Spinal cord (tissue), 10 donors: Measurements from ENCODE around the gene SLC25A23. TPM values are rescaled to one million over a fixed set of nuclear protein-coding genes. Genes with fewer than 3 reads are reported as not detected.

Source experiments
- DNase-seq, 6 donors: peaks; one replicate each; pipeline versions ENCODE4 v3.0.0 to v3.0.0-alpha.2; 2013 to 2015; ENCODE audit warnings: low spot score in 6 of 6, low read depth in 4 of 6
- H3K27ac ChIP-seq: one replicate; pipeline ENCODE4 v1.5.1; 2013; ENCODE audit warnings: low read depth, low read length, control low read depth
- H3K27me3 ChIP-seq: one replicate; pipeline ENCODE4 v1.6.1; 2013; ENCODE audit warnings: low read length; ENCODE audit not compliant: control insufficient read depth, insufficient read depth
- H3K36me3 ChIP-seq: one replicate; pipeline ENCODE4 v1.6.1; 2013; ENCODE audit warnings: low read length; ENCODE audit not compliant: control insufficient read depth, insufficient read depth
- H3K4me1 ChIP-seq: one replicate; pipeline ENCODE4 v1.6.1; 2013; ENCODE audit warnings: low read length; ENCODE audit not compliant: control insufficient read depth, insufficient read depth
- H3K4me3 ChIP-seq: one replicate; pipeline ENCODE4 v1.5.1; 2013; ENCODE audit warnings: low read depth, low read length, control low read depth
- H3K9me3 ChIP-seq: one replicate; pipeline ENCODE4 v1.6.1; 2013; ENCODE audit warnings: low read length; ENCODE audit not compliant: control insufficient read depth, insufficient read depth
- WGBS: methylation state at CpG from one replicate; pipeline ENCODE4 v1.1.5; 2013; ENCODE audit warnings: missing lambda C conversion rate; ENCODE audit not compliant: insufficient coverage; 5-methylcytosine and 5-hydroxymethylcytosine counted together
- polyA plus RNA-seq, 2 donors: library from polyadenylated mRNA; unstranded; fragments of 120-200 nt; gene quantifications; one replicate each; pipeline ENCODE4 v1.2.1, GENCODE V29; 2013; ENCODE audit not compliant: insufficient read length in 2 of 2
- total RNA-seq, 2 donors: library from RNA; depleted of rRNA in 1 of 2; stranded (reverse); fragments of 120-200 nt in 1 of 2; fragments of >200 nt in 1 of 2; gene quantifications; one replicate each; pipeline versions ENCODE4 v1.2.3 to v1.2.4, GENCODE V29; 2013 to 2014
- donor health status: healthy.

Gene SLC25A23
- total and polyA plus RNA-seq, 4 donors, result 57.9 to 220 (median 108) TPM

GRCh38 chr19:6446452-6446851 is 13.1 kb downstream of the SLC25A23 start:
- no peak overlapping the region for H3K4me3 ChIP-seq
- DNase-seq, result no peak
- no peaks in the 10 kb centered on the region for H3K27me3 ChIP-seq
- 92% methylated on average over 2 of the region's 3 CpGs for WGBS
- no peaks in the 10 kb centered on the region for H3K9me3 ChIP-seq
- H3K36me3 ChIP-seq, result peaks cover 54% of the 10 kb centered on the region
- no peaks in the 10 kb centered on the region for H3K4me1 ChIP-seq
- H3K27ac ChIP-seq, result no peak overlapping the region

DNA sequence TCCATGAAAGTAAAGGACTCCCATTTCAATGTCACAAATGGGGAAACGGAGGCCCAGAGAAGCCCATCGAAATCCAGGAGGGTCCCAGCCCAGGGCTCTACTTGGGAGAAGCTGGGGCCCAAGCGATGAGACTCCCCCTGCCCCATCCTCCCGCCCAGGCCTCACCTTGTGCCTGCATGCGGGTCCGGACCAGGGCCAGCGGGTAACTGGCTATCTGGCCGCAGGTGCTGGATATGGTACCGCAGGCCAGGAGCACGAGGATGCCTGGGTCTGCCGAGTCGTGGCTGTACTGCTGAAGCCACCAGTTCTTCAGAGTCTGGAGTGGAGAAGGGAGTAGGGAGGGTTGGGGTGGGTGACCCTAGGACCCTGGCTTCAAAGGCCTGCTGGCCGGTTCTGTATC is 15.6 kb downstream of the SLC25A23 start:
- 95% methylated on average over 13 of the region's 13 CpGs for WGBS
- Histone ChIP-seq H3K27me3 (no peaks in the 10 kb centered on the region), H3K4me1 (no peaks in the 10 kb centered on the region), H3K36me3 (peaks cover 43% of the 10 kb centered on the region), H3K9me3 (no peaks in the 10 kb centered on the region), H3K27ac (no peak overlapping the region), H3K4me3 (no peak overlapping the region)
- no peak for DNase-seq

DNA sequence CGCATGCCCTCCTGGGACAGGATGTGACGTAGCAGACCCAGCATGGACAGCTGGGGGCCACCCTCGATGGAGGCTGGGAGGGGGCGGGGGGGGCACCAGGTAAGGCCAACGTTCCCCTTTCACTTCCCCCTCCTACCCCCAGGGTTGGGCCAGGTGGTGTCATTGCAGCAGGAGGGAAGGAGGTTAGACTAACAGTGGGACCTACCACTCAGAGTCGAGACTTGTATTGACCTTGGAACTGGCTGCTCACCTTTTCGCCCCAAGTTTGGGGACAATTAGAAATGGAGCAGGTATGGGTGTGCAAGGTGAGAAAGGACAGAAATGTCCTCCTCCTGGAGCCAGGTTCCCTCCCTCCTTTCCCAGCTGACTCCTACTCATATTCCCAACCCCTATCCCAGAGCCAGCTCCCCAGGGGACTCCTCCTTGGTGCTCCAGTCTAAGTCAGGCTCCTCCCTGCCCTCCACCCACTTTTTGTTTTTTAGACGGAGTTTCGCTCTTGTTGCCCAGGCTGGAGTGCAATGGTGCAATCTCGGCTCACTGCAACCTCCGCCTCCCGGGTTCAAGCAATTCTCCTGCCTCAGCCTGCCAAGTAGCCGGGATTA is 17.4 kb downstream of the SLC25A23 start:
- Histone ChIP-seq H3K27me3 (no peaks in the 10 kb centered on the region), H3K36me3 (peaks cover 41% of the 10 kb centered on the region), H3K9me3 (no peaks in the 10 kb centered on the region), H3K4me3 (no peak overlapping the region), H3K27ac (no peak overlapping the region), H3K4me1 (no peaks in the 10 kb centered on the region)
- no peak for DNase-seq
- 89% methylated on average over 4 of the region's 13 CpGs for WGBS

DNA sequence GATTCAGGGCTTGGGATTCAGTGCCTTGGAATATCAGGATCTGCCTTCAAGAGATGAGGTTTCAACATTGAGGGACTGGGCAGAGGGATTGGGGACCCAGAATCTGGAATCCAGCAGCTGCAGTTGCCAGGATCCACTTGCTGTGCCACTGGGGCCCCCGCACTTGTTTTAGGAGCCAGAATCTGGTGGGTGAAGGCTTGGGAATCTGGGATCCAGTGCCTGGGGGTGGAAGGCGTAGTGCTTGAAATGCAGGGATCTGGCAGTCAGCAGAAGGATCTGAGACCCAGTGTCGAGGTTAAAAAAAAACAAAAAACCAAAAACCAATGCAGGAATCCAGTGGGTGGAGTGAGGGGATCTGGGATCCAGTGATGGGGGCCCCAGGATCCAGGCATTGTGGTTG is 18.7 kb downstream of the SLC25A23 start:
- 91% methylated on average over 3 of the region's 3 CpGs for WGBS
- Histone ChIP-seq H3K9me3 (no peaks in the 10 kb centered on the region), H3K27ac (no peak overlapping the region), H3K4me1 (no peaks in the 10 kb centered on the region), H3K4me3 (no peak overlapping the region), H3K36me3 (peaks cover 38% of the 10 kb centered on the region), H3K27me3 (no peaks in the 10 kb centered on the region)
- DNase-seq, result no peak

DNA sequence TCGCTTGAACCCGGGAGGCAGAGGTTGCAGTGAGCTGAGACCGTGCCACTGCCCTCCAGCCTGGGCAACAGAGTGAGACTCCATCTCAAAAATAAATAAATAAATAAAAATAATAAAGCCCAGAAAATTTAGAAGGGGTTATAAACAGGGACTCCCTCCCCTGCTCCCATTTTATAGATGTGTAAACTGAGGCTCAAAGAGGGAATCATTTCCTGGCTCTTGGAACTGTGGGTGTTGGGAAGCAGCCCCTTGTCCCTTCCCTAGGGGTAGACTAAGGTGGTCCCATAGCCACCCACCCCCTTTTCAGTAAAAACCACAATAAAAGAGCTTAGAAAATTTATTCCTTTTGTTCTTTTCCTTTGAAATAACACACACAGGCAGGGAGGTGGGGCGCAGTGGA is 19.8 kb downstream of the SLC25A23 start:
- no peak overlapping the region for H3K27ac ChIP-seq
- no peak for DNase-seq
- no peak overlapping the region for H3K4me3 ChIP-seq
- H3K27me3 ChIP-seq, result no peaks in the 10 kb centered on the region
- WGBS, result no CpG with 5 or more reads among the region's 4 CpGs
- no peaks in the 10 kb centered on the region for H3K9me3 ChIP-seq
- no peaks in the 10 kb centered on the region for H3K4me1 ChIP-seq
- peaks cover 29% of the 10 kb centered on the region for H3K36me3 ChIP-seq

DNA sequence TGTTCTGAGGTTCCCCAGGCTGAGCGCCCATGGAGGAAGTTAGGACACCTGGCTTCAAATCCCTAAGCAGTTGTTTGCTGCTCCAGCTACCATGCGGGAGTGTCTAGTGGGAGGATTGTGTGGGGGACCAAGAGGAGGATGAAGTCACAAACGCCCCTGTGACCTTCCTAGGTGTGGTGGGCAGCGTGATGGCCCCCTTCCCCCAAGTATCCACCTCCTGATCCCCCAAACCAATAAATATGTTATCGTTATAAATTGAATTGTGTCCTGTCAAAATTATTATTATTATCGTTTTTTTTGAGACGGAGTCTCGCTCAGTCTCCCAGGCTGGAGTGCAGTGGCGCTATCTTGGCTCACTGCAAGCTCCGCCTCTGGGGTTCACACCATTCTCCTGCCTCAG is 25.9 kb downstream of the SLC25A23 start, which contains the start of gene SLC25A41:
SLC25A41 (minus strand) TSS at position 101 of the 400 bp plus-strand sequence; CDS start at position 31, 70 bp downstream.
- Histone ChIP-seq H3K9me3 (no peaks in the 10 kb centered on the region), H3K36me3 (peaks cover 11% of the 10 kb centered on the region), H3K27me3 (no peaks in the 10 kb centered on the region), H3K4me3 (no peak within 1 kb of the TSS), H3K27ac (no peak within 1 kb of the TSS), H3K4me1 (no peaks in the 10 kb centered on the region)
- DNase-seq, result no peak
- WGBS, result 95% methylated on average over 6 of the region's 10 CpGs

- Histone ChIP-seq H3K27ac (no peak overlapping the region), H3K4me1 (no peaks in the 10 kb centered on the region), H3K9me3 (no peaks in the 10 kb centered on the region), H3K36me3 (peaks cover 9% of the 10 kb centered on the region), H3K27me3 (no peaks in the 10 kb centered on the region), H3K4me3 (no peak overlapping the region)
- 70% methylated on average over 9 of the region's 11 CpGs for WGBS
- DNase-seq, result no peak
Measured at GRCh38 chr19:6433165-6433564, 26.4 kb downstream of the SLC25A23 start.

- peaks cover 10% of the 10 kb centered on the region for H3K36me3 ChIP-seq
- no peaks in the 10 kb centered on the region for H3K4me1 ChIP-seq
- WGBS, result 88% methylated on average over 11 of the region's 11 CpGs
- no peak overlapping the region for H3K27ac ChIP-seq
- no peaks in the 10 kb centered on the region for H3K9me3 ChIP-seq
- no peak overlapping the region for H3K4me3 ChIP-seq
- H3K27me3 ChIP-seq, result no peaks in the 10 kb centered on the region
- DNase-seq, result no peak
Measured at GRCh38 chr19:6431891-6432290, 27.7 kb downstream of the SLC25A23 start.

DNA sequence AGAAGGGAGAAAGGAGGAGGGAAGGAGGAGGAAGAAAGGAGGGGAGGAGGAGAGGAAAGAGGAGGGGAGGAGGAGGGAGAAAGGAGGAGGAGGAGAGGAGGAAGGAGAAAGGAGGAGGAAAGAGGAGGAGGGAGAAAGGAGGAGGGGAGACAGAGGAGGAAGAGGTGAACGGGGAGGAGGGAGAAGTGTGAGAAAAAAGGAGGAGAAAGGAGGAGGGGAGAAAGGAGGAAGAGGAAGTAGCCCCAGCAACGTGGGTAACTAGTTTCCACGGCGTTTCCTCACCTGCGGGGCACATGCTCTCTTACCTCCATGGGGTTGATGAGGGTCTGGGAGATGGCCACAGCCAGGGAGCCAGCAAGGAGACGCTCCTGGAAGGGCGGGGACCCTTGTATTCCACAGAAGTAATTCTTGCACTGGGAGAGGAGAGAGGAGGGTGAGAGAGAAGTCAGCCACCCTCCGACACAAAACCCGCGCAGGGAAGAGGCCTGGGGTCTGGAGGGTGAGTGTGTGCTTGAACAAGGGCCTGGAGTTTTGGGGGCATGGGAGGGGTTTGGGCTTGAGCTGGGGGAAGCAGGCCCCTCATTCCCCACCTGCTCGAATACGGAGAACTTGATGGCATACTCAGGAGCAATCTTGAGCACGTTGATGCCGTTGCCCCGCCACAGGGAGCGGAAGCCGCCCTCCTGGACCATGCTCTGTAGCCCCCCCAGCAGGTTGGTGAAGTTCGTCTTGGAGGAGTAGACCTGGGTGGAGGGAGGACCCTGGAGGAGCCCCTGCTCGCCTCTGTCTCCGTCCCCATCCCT is 30.0 kb downstream of the SLC25A23 start:
- Histone ChIP-seq H3K4me3 (no peak overlapping the region), H3K27ac (no peak overlapping the region), H3K27me3 (no peaks in the 10 kb centered on the region), H3K4me1 (peaks cover 9% of the 10 kb centered on the region), H3K36me3 (peaks cover 12% of the 10 kb centered on the region), H3K9me3 (no peaks in the 10 kb centered on the region)
- no peak for DNase-seq
- WGBS, result 66% methylated on average over 12 of the region's 20 CpGs
